GM19468 (cell line): Measurements from ENCODE around the gene DNAJC24.
A peak's percentile ranks its signal among the peaks of the same experiment; 100 is the strongest.
"Not testable (repeated sequence)": the region's sequence is repeated elsewhere in the genome, so short reads cannot be mapped to it uniquely, and the experiment has no call there.

Source experiments
- ATAC-seq: cut with Tn5 transposase; IDR thresholded peaks from one replicate; pipeline ENCODE4 v1.9.1; 2021; ENCODE audit warnings: mild to moderate bottlenecking, moderate library complexity, moderate number of reproducible peaks; ENCODE audit not compliant: unreplicated experiment; ENCODE audit errors: extremely low read depth

The DNAJC24 gene, protein sequence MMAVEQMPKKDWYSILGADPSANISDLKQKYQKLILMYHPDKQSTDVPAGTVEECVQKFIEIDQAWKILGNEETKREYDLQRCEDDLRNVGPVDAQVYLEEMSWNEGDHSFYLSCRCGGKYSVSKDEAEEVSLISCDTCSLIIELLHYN

DNA sequence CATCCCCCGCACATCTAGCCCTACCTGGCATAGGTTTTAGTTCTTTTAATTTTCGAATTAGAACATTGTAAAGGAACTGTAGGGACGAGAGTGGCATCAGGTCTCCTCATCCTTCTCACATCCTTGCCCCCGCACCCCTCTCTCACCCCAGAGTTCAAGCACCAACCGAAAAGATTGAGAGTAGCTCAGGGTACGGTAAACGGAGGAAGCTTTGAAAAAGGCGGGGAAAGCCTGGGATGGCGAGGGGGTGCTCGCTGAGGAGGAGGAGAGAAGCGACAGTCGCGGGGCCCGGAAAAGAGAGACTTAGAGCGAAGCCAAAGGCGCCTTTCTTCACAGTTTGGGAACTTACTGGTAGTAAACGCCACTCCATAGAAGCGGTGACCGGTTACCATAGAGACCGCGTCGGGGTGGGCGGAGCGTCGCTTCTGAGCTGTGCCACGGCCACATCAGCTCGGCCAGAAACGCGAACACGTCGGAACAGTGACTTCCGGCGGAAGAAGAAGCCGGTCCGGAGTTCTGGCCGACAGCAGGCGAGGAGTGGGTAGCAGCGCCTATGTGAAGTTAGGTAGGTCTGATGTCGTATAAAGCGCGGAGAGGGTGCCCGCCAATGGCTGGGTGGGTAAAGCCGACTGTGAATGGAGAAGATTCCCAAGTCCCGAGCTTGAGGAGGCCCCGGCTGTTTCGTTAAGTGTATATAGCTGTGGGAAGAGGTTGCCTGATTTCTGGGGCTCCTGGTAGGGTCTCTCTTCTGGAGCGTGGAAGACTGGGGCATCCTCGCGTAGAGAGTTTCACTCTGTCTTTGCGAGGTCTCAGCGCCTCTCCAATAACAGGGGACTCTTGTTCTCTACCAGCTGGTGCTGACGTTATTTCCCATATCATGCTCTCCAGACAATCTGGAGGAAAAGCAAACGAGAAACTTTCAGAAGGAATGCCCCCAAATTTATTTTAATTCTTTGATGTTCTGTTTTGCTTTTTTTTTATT lies at the start of gene DNAJC24, which contains the start of gene DCDC1:
DNAJC24 (plus strand) TSS at position 513 of the 982 bp plus-strand sequence. CDS start 889 bp downstream, outside the sequence.
DCDC1 (minus strand) TSS at position 392 of the 982 bp plus-strand sequence. CDS start 41,459 bp downstream, outside the sequence.
- ATAC-seq, result peak; percentile 96

DNA sequence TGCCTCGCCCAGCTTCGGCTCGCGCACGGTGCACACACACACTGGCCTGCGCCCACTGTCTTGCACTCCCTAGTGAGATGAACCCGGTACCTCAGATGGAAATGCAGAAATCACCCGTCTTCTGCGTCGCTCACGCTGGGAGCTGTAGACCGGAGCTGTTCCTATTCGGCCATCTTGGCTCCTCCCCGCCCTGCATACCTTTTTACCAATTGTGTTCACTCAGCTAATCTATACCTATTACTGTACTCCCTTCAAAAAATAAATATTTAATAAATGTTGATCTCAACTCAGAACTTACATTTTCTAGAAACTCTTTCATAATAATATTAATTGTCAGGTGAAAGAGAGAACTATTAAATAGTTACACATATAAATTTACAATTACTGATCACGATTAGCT lies 48.2 kb upstream of the DNAJC24 start:
- ATAC-seq, result not testable (repeated sequence)

DNA sequence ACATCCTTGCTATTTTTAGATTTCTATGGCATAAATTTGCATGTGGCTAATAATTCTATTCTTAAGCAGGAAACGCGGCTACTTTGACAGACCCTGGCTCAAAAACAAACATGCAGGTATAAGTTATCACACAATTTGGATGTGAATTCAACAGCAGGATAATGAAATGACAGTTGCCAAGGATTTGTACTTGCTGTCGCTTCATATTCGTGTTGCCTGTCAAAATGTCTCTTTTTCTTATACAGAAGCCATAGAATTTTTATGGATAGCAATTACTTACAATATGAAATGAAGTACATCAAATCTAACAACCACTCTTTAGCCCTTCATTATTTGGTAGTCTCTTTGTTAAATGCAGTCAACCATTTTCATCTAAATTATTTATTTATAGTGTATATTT lies 46.5 kb upstream of the DNAJC24 start:
- no peak for ATAC-seq

DNA sequence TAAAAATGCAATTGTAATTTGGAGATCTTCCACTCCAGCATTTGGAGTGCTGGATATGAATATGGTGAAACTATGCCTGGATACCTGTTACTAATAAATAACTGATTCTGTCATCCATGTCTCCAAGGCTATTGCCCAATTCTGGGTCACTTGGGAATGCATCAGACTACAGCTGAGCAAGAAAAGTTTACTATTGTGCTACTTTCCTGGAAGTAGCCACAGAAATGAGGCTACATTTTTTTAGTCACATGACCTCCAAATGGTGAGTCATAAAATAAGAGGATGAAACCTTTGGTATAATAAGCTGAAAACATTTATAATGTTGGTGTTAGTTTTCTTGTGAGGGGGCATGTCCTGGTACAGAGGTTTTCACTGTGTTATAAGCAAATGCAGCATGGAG lies 44.5 kb upstream of the DNAJC24 start:
- ATAC-seq, result no peak

DNA sequence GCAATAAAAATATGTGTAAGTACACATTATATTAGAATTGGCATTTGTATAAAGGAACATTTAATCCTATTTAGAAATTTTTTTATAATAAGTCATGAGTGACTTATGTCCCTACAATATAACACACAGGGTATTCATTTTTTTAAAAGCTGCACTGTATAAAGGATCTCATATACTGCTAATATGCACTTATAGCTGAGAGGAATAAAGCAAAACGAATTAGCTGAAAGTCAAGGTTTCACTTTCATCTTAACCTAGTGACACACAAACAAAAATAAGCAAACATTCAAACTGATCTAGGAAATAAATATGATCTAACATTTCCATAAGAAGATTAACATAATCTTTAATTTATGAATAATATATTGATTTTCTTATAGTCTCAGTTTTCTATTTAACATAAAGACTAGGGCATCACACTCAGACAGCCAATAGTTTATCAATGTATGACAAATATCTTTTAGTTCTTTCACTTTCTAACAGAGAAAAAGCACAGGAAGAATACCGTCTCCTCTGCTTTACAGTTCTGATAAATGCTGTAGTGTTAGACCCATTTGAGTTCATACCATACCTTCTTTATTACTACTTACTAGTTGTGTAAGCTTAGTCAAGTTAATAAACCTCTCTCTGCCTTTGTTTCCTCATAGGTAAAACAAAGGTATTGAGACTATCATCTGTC lies 43.1 kb upstream of the DNAJC24 start:
- no peak for ATAC-seq

DNA sequence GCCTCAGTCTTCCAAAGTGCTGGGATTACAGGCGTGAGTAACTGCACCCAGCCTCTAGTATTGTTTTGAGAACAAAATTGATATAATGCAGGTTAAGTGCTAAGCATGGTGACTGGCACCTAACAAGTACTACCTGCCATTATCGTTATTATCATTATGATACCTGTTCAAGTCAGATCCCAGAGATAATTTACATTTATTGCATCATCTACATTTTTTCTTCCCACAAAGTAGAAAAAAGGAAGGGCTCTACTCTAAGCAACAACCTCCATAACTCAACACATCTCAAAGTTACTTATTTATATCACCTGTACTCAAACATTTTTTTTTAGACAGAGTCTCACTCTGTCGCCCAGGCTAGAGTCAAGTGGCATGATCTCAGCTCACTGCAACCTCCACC lies 42.2 kb upstream of the DNAJC24 start:
- ATAC-seq, result no peak

DNA sequence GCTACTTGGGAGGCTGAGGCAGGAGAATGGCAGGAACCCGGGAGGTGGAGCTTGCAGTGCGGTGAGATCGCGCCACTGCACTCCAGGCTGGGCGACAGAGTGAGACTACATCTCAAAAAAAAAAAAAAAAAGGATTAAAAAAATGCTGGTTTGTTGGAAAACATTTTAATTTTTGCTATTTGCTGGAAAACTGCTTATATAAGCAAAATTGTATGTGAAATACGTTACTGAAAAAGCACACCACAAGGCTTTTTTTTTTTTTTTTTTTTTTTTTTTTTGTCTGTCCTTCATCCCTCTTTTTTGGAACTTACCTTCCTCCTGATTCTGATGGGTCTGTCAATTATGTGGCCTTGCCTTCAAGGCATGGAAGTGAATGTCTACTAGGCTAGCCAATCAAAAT lies 41.0 kb upstream of the DNAJC24 start:
- ATAC-seq, result no peak

DNA sequence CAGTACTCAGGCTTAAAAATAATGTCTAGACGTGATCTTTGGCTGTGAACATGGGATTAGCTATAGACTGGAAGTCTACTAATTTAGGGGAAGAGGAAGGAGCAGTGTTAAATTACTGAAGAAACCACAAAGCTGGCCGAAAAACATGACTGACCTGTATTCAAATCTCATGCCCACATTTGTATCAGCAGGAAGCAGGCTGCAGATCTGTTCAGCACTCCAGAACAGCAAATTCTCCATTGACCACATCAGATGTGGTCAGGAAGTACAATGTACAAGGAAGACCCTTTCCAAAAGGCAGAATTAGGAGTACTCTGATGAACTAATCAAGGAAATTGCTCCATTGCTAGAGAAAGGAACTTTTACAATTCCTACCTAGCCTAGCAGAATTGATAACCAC lies 31.9 kb upstream of the DNAJC24 start:
- no peak for ATAC-seq

DNA sequence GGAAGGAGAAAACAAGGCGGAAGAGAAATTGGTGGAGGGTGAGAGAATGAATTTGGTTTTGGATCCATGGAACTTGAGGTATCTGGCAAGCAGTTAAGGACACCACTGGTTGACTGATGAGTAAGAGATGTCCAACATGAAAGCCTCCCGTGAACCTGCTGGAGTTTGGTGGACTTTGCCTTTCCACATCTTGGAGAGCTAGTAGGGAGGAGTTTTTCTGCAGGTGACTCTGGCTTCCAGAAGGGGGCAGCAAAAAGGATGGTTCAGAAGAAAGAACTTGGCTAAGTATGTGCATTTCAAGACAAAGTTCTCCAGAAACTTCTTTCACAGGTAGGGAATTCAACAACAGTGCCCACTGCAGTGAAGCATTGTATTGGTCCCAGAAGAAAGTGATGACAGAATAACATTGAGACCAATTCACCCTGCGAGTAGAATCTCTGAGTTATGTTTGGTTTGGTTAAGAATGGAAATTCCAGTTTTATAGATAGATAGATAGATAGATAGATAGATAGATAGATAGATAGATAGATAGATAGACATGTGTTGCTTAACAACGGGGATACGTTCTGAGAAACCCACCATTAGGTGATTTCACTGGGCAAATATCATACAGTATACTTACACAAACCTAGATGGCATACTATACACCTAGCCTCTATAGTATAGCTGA lies 28.6 kb upstream of the DNAJC24 start:
- no peak for ATAC-seq

DNA sequence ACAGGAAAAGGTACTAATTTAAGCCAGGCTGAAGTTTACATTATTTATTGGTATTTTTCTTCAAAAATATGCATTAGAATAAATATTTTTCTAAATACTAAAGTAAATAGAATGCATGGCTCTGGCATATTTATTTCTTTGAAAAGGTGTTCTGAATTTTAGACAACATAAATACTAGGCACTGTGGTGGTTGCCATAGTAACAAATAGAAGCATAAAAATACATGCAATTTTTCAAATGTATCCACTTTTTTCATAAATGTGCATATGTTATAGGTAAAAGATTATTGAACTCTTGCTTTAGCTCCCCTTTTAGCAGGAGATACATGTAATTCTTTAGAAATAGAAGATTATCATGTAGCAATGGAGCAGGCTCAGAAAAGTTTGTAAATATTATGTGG lies 18.5 kb upstream of the DNAJC24 start:
- ATAC-seq, result no peak

DNA sequence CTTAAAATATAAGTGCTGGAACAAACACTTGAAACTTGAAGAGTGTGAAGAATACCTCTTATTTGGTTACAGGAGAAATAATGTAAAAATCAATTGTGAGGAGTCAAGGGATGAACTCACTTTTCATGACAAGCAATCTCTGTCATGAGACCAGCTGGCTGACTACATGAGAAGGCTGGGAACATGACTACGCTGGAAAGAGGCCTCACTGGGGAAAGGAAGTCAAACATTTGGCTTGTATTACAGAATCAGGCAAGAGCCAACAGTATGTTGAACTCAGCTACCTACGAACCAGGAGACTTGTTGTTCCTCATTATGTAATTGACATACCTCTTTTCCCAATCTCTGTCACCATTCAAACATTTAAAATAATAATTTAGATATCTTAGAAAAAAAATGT lies 14.5 kb upstream of the DNAJC24 start:
- ATAC-seq, result no peak

DNA sequence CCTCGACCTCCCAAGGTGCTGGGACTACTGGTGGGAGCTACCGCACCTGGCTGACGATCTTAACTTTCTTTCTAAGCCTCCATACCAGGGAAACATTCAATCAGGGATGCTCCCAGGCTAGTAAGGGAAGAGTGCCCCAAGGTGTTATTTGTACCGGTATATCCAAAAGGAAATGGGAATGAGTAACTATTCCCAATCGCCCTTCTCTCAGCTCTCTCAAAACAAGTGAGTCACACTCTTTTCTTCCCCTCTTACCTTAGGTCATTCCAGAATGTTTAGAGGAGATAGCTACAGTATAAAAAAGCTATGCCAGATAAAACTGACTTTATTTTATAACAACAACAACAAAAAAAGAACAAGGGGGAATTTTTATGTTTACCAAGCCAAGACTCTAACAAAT lies 13.8 kb upstream of the DNAJC24 start:
- ATAC-seq, result no peak

DNA sequence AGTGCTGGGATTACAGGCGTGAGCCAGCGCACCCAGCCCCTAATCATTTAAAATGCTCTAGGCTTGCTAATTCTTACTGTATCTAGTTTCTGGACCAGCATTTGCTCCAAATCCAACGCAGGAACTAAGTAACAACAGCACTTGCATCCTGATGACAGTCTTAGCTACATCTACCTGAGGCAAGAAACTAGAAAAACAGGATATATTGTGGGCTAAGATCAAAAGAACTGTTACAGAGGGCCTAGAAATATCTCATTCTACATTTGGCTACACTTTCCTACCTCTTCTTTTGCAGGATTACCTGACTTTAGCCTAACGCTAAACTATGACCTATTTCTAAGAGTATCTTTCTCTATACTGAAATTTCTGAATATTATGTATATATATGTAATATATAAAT lies 7.9 kb upstream of the DNAJC24 start:
- ATAC-seq, result no peak

DNA sequence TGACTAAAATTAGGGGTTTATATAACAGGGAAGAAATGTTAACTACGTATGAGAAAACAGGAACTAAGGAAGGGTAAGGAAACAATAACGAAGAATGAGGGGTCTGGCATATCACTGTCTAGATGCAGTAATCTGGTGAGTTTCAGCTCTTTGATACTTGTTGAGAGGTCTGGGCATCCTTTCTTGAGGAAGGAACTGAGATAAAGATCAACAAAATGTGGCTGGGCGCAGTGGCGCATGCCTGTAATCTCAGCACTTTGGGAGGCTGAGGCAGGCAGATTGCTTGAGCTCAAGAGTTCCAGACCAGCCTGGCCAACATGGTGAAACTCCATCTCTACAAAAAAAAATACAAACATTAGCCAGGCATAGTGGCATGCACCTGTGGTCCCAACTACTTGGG lies 2.9 kb upstream of the DNAJC24 start:
- ATAC-seq, result no peak

DNA sequence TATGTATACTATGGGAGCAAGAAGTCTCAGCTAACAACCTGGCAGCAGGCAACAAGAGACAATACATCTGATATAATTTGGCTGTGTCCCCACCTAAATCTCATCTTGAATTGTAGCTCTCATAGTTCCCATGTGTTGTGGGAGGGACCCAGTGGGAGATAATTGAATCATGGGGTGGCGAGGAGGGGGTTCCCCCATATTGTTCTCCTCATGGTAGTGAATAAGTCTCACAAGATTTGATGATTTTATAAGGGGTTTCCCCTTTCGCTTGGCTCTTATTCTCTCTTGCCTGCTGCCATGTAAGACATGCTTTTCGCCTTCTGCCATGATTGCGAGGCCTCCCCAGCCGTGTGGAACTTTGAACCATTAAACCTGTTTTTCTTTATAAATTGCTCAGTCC lies 6.2 kb downstream of the DNAJC24 start:
- ATAC-seq, result no peak

DNA sequence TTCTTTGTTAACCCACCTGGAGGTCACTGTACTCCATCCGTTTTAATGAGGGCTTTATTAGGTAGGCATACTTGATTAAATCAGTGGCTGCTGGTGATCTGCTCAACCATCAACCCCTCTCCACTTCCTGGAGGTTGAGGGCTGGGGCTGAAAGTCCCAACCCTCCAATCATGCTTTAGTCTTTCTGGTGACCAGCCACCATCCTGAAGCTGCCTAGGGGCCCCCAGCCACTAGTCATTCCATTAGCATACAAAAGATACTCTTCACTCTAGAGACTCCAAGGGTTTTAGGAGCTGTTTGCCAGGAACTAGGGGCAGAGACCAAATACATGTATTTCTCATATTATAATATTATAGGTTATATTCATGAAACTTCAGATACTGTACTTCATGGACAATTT lies 13.5 kb downstream of the DNAJC24 start:
- no peak for ATAC-seq

DNA sequence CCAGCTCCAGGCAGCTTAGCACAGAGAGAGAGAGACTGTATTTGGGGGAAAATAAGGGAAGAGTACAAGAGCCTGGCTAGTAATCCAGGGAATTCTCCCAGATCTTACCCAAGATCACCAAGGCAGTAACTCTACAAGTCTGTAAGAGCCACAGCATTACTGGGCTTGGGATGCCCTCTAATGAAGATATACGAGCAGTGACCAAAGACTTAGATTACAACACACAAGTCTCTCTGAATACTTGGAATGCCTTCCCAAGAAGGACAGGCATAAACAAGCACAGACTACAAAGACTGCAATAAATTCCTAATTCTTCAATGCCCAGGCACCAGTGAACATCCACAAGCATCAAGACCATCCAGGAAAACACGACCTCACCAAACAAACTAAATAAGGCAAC lies 17.7 kb downstream of the DNAJC24 start:
- ATAC-seq, result no peak

DNA sequence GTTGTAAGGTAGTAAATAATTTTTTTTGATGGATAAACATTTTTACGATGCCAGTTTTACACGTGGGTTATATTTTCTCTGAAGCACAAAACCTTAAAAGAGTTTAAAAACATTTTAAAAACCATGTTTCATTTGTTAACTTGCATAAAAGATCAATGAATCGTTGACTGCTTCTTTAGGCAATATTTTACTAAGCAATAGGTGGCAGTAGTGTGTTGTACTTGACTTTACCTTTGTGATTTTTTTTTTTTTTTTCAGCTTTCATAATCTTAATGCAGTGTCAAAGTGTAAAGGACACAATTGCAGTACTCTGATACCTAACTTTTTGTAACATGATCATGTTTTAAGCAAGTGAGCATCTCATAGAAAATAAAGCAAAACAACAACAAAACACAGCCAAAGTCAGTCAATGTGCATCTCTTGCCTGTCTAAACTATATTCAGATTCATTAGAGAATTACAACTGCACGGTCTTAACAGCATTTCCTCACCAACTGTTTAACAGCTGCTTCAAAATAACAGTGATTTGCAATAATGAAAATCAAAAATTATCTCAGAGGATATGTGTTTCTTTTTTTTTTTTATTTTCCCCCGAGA lies 27.7 kb downstream of the DNAJC24 start:
- no peak for ATAC-seq

DNA sequence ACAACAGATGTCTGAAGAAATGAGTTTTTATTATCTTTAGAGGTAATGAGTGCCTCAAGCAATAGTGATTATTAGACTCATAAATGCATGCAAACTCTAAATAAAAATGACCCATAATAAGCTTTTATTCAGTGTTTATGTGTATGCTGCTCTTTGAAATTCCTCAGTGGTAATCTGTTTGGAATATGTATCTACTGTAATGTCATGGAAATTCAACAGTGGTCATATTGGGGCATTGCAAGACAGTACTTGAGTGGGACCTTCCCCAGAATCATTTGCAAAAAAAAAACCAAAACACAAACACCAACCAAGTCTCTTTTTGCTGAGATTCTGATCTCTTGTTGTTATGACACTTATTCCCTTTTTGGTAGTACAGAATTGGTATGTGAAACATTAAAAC lies 35.0 kb downstream of the DNAJC24 start:
- no peak for ATAC-seq

DNA sequence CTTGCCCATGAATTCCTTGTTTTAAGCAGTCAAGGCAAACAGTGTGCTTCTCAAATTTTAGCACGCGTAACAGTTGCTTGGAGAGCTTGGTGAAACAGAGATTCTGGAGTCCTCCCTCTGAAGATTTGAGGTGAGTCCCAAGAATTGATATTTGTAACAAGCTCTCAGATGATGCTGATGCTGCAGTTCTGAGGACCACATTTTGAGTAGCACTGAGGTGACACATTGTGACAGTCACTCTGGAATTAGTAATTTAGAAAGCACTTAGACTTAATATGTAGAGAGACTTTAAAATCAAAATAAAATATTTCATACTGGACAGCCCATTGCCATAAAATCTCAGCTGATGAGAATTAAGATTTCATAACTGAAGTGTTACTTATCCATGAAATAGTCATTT lies 38.5 kb downstream of the DNAJC24 start:
- no peak for ATAC-seq
